Measurements from ENCODE around the gene RB1. TPM values are rescaled to one million over a fixed set of nuclear protein-coding genes. Genes with fewer than 3 reads are reported as not detected.

The RB1 gene
- polyA plus RNA-seq, 3 donors: 18.4 to 38.8 (median 29.9) TPM

- Histone ChIP-seq H3K9me3 (replicated peaks in 1 of 2; ENCODE audit: control insufficient read depth in 1 of 2, insufficient read depth in 1 of 2, low read length in 2 of 2) (no peaks in the 10 kb centered on the region), H3K9ac (ENCODE audit: insufficient read depth, low read length, poor library complexity, severe bottlenecking) (no peak overlapping the region), H3K27me3 (ENCODE audit: control insufficient read depth in 2 of 2, insufficient read depth in 2 of 2, low read length in 2 of 2) (no peaks in the 10 kb centered on the region), H2AFZ (ENCODE audit: insufficient read depth, low read depth, low read length, poor library complexity, severe bottlenecking) (no peak overlapping the region), H3K4me1 (ENCODE audit: control insufficient read depth in 1 of 2, insufficient read depth in 2 of 2, low read length in 2 of 2) (peaks cover 28 to 30% of the 10 kb centered on the region in 2 donors), H3K4me2 (replicated peaks; ENCODE audit: extremely low read depth, low read length, poor library complexity, severe bottlenecking) (no peak overlapping the region), H4K20me1 (ENCODE audit: insufficient read depth, low read length) (no peaks in the 10 kb centered on the region), H3K4me3 (replicated peaks in 1 of 3; ENCODE audit: low read depth in 2 of 3, low read length in 3 of 3) (no peak overlapping the region), H3K36me3 (replicated peaks in 1 of 2; ENCODE audit: control insufficient read depth in 1 of 2, insufficient read depth in 2 of 2, low read length in 2 of 2) (peaks cover 57 to 84% of the 10 kb centered on the region in 2 donors), H3K79me2 (ENCODE audit: insufficient read depth, low read length) (no peaks in the 10 kb centered on the region), H3K27ac (ENCODE audit: low read depth in 1 of 2, low read length in 2 of 2) (peak overlapping the region in 1 of 2 donors; percentile 7)
- DNase-seq: no peak
- intact Hi-C loops (cut with micrococcal nuclease): loop anchor here in 1 of 2 donors (10.0 kb wide), 1 partner anchor 54 kb away; no protein-coding TSS in a partner anchor
- H3K4me3 Mint-ChIP-seq: no peak overlapping the region
- peaks cover 0 to 2% (median 0%) of the 10 kb centered on the region in 7 donors for H3K9me3 Mint-ChIP-seq
- H3K36me3 Mint-ChIP-seq: peaks cover 84 to 85% of the 10 kb centered on the region in 2 donors
- peak overlapping the region in 2 of 7 donors; percentile 38 to 56 for H3K27ac Mint-ChIP-seq
- WGBS (ENCODE audit: insufficient coverage): no CpG with 5 or more reads among the region's 5 CpGs
- no peak for TF ChIP-seq CTCF (IDR thresholded peaks at IDR 0.05)
- H3K4me1 Mint-ChIP-seq: peaks cover 39% of the 10 kb centered on the region
- H3K27me3 Mint-ChIP-seq (ENCODE audit: low read depth in 3 of 3): peaks cover 0 to 3% (median 1%) of the 10 kb centered on the region in 3 donors
Measured at GRCh38 chr13:48510698-48511097, 207.1 kb downstream of the RB1 start.

GRCh38 chr13:48511621-48512230 lies 208.2 kb downstream of the RB1 start:
- Histone ChIP-seq H3K79me2 (ENCODE audit: insufficient read depth, low read length) (no peaks in the 10 kb centered on the region), H3K9ac (ENCODE audit: insufficient read depth, low read length, poor library complexity, severe bottlenecking) (no peak overlapping the region), H3K27me3 (ENCODE audit: control insufficient read depth in 2 of 2, insufficient read depth in 2 of 2, low read length in 2 of 2) (no peaks in the 10 kb centered on the region), H3K4me2 (replicated peaks; ENCODE audit: extremely low read depth, low read length, poor library complexity, severe bottlenecking) (no peak overlapping the region), H3K4me3 (replicated peaks in 1 of 3; ENCODE audit: low read depth in 2 of 3, low read length in 3 of 3) (no peak overlapping the region), H3K9me3 (replicated peaks in 1 of 2; ENCODE audit: control insufficient read depth in 1 of 2, insufficient read depth in 1 of 2, low read length in 2 of 2) (no peaks in the 10 kb centered on the region), H2AFZ (ENCODE audit: insufficient read depth, low read depth, low read length, poor library complexity, severe bottlenecking) (no peak overlapping the region), H3K4me1 (ENCODE audit: control insufficient read depth in 1 of 2, insufficient read depth in 2 of 2, low read length in 2 of 2) (peaks cover 18 to 20% of the 10 kb centered on the region in 2 donors), H3K36me3 (replicated peaks in 1 of 2; ENCODE audit: control insufficient read depth in 1 of 2, insufficient read depth in 2 of 2, low read length in 2 of 2) (peaks cover 57 to 94% of the 10 kb centered on the region in 2 donors), H3K27ac (ENCODE audit: low read depth in 1 of 2, low read length in 2 of 2) (no peak overlapping the region), H4K20me1 (ENCODE audit: insufficient read depth, low read length) (no peaks in the 10 kb centered on the region)
- intact Hi-C loops (cut with micrococcal nuclease): loop anchor here in 1 of 2 donors (10.0 kb wide), 1 partner anchor 53 kb away; no protein-coding TSS in a partner anchor
- Mint-ChIP-seq H3K36me3 (peaks cover 88 to 92% of the 10 kb centered on the region in 2 donors), H3K27ac (no peak overlapping the region), H3K4me1 (peaks cover 29% of the 10 kb centered on the region), H3K27me3 (ENCODE audit: low read depth in 3 of 3) (peaks cover 0 to 1% (median 1%) of the 10 kb centered on the region in 3 donors), H3K9me3 (peaks cover 0 to 2% (median 0%) of the 10 kb centered on the region in 7 donors), H3K4me3 (no peak overlapping the region)
- DNase-seq: no peak
- 99% methylated on average over 10 of the region's 10 CpGs for WGBS (ENCODE audit: insufficient coverage)
- TF ChIP-seq CTCF (IDR thresholded peaks at IDR 0.05): no peak
